Endothelial cell of umbilical vein (primary cell): ENCODE measurements around the gene LSM6. TPM values are rescaled to one million over a fixed set of nuclear protein-coding genes. Genes with fewer than 3 reads are reported as not detected.

Source experiments
- BruUV-seq: library from RNA; stranded (reverse); fragments of 400-500 nt; replicated peaks from 2 replicates; lab custom pipeline; 2021; lab: Mats Ljungman, UMichigan
- CTCF ChIA-PET: fragments of 300-600, 350-600 bp; sonication (Branson Sonifier 250); formaldehyde crosslinking; loops from one replicate; lab custom pipeline; 2021; ENCODE audit warnings: antibody characterized with exemption, inconsistent platforms; lab: Charles Lee
- POLR2A ChIA-PET: fragments of 300-600, 350-600 bp; sonication (Branson Sonifier 250); formaldehyde crosslinking; loops from one replicate; lab custom pipeline; 2021; ENCODE audit warnings: antibody characterized with exemption, inconsistent platforms; lab: Charles Lee
- DNase-seq: peaks from one replicate; pipeline ENCODE4 v3.0.0-alpha.2; 2011; ENCODE audit warnings: low read depth, low spot score
- FAIRE-seq: peaks from 2 replicates; lab custom pipeline; 2011; peaks lifted over from hg19 to GRCh38; lab: Jason Lieb, UNC
- H2AFZ ChIP-seq: 2 replicates; pipeline ENCODE4 v1.6.0; 2012; ENCODE audit warnings: low read depth, low read length, control low read depth, inconsistent platforms
- H3K27ac ChIP-seq: 2 replicates; pipeline ENCODE4 v1.5.1; 2011; ENCODE audit warnings: low read depth, mild to moderate bottlenecking, control low read depth, low read length, moderate library complexity; ENCODE audit not compliant: insufficient read depth
- H3K27me3 ChIP-seq, 2 experiments: 2 replicates each; pipeline versions ENCODE4 v1.6.0 to v1.6.1; 2011; ENCODE audit warnings: low read length in 2 of 2, mixed read lengths in 1 of 2; ENCODE audit not compliant: control insufficient read depth in 2 of 2, insufficient read depth in 2 of 2
- H3K36me3 ChIP-seq, 2 experiments: 2 replicates in 1 of 2; 3 replicates in 1 of 2; pipeline ENCODE4 v1.5.1; 2011; ENCODE audit warnings: low read length in 2 of 2, mild to moderate bottlenecking in 1 of 2, moderate library complexity in 1 of 2; ENCODE audit not compliant: control insufficient read depth in 2 of 2, insufficient read depth in 2 of 2; ENCODE audit errors: extremely low read depth in 1 of 2
- H3K4me1 ChIP-seq: 3 replicates; pipeline ENCODE4 v1.5.1; 2011; ENCODE audit warnings: mild to moderate bottlenecking, low read length; ENCODE audit not compliant: control insufficient read depth, insufficient read depth; ENCODE audit errors: extremely low read depth
- H3K4me2 ChIP-seq: 2 replicates; pipeline ENCODE4 v1.6.1; 2011; ENCODE audit warnings: low read length, control low read depth, mixed read lengths; ENCODE audit not compliant: insufficient read depth
- H3K4me3 ChIP-seq, 3 experiments: fragments of 200-600 bp in 1 of 3; sonication (generic), shearing (Covaris generic) in 1 of 3; replicated peaks in 1 of 3; 2 replicates each; pipeline ENCODE4 v1.5.1; 2011 to 2016; ENCODE audit warnings: control low read depth in 3 of 3, low read length in 3 of 3, mild to moderate bottlenecking in 2 of 3, inconsistent platforms in 1 of 3, low read depth in 1 of 3, moderate library complexity in 1 of 3; ENCODE audit not compliant: insufficient read depth in 1 of 3
- H3K79me2 ChIP-seq: 2 replicates; pipeline ENCODE4 v1.6.0; 2012; ENCODE audit warnings: low read length, inconsistent platforms; ENCODE audit not compliant: control insufficient read depth, insufficient read depth
- H3K9ac ChIP-seq: replicated peaks from 2 replicates; pipeline ENCODE3; 2011; ENCODE audit warnings: low read length, control low read depth; ENCODE audit not compliant: insufficient read depth; ENCODE audit errors: extremely low read depth
- H3K9me1 ChIP-seq: replicated peaks from 3 replicates; pipeline ENCODE4 v1.6.0; 2011; ENCODE audit warnings: mild to moderate bottlenecking, low read length; ENCODE audit not compliant: control insufficient read depth, insufficient read depth; ENCODE audit errors: extremely low read depth
- H3K9me3 ChIP-seq: replicated peaks from 2 replicates; pipeline ENCODE4 v1.5.1; 2012; ENCODE audit warnings: low read length, inconsistent platforms; ENCODE audit not compliant: control insufficient read depth, insufficient read depth
- H4K20me1 ChIP-seq: replicated peaks from 2 replicates; pipeline ENCODE3; 2011; ENCODE audit warnings: mild to moderate bottlenecking, low read length; ENCODE audit not compliant: control insufficient read depth, insufficient read depth; ENCODE audit errors: extremely low read depth
- CTCF ChIP-seq, 2 donors: IDR thresholded peaks; 1 replicate in 1 of 2; 2 replicates in 1 of 2; pipeline ENCODE4 v1.5.1; 2011; ENCODE audit warnings: low read length in 2 of 2, mild to moderate bottlenecking in 2 of 2, moderate library complexity in 2 of 2, control low read depth in 1 of 2, inconsistent platforms in 1 of 2, low read depth in 1 of 2; ENCODE audit not compliant: insufficient read depth in 1 of 2; ENCODE audit errors: extremely low read depth in 1 of 2
- EZH2 ChIP-seq: IDR thresholded peaks from 2 replicates; pipeline ENCODE4 v1.6.1; 2012; ENCODE audit warnings: borderline replicate concordance, low read depth, mild to moderate bottlenecking, moderate library complexity, low read length, inconsistent platforms; ENCODE audit not compliant: severe bottlenecking
- FOS ChIP-seq: IDR thresholded peaks from 2 replicates; pipeline ENCODE4 v1.6.1; 2011; ENCODE audit warnings: mild to moderate bottlenecking, low read length, moderate library complexity, borderline replicate concordance; ENCODE audit not compliant: insufficient read depth
- GATA2 ChIP-seq: IDR thresholded peaks from 2 replicates; pipeline ENCODE4 v1.7.0; 2011; ENCODE audit warnings: low read depth, mild to moderate bottlenecking, moderate library complexity, mixed read lengths, low read length; ENCODE audit not compliant: insufficient read length, insufficient read depth
- JUN ChIP-seq: IDR thresholded peaks from 2 replicates; pipeline ENCODE4 v1.6.1; 2011; ENCODE audit warnings: borderline replicate concordance, low read depth; ENCODE audit not compliant: insufficient read length, insufficient read depth
- MAX ChIP-seq: IDR thresholded peaks from 2 replicates; pipeline ENCODE4 v1.6.1; 2011; ENCODE audit not compliant: insufficient read depth, insufficient read length
- MYC ChIP-seq: IDR thresholded peaks from one replicate; pipeline ENCODE4 v1.6.1; 2011; ENCODE audit warnings: mild to moderate bottlenecking, low read depth, low read length
- POLR2A ChIP-seq: IDR thresholded peaks from 2 replicates; pipeline ENCODE4 v1.6.1; 2012; ENCODE audit warnings: low read depth, mild to moderate bottlenecking, control low read depth, low read length
- POLR2AphosphoS5 ChIP-seq: IDR thresholded peaks from 2 replicates; pipeline ENCODE4 v1.6.1; 2012; ENCODE audit warnings: low read depth, mild to moderate bottlenecking, control low read depth, low read length, moderate library complexity; ENCODE audit not compliant: insufficient read depth
- dilution Hi-C: fragments of 300-500 bp; cut with MboI; formaldehyde crosslinking; loops from one replicate; pipeline ENCODE4 v1.15.0; 2019; ENCODE audit warnings: low sequenced_read_pairs; ENCODE audit not compliant: extremely low pct_ligation_motif_present
- intact Hi-C: fragments of 100-400 bp; cut with micrococcal nuclease; formaldehyde crosslinking; loops from one replicate; pipeline ENCODE4 v1.10.0; 2022
- polyA plus RNA-seq, 4 experiments: library from polyadenylated mRNA; depleted of rRNA in 3 of 4; stranded (reverse) in 3 of 4; unstranded in 1 of 4; fragments of >200 nt; gene quantifications; 2 replicates each; pipeline versions ENCODE4 v1.2.1 to v1.2.3, GENCODE V29; 2011 to 2012; ENCODE audit warnings: missing spikeins in 1 of 4
- total RNA-seq: library from RNA; stranded (reverse); gene quantifications from 2 replicates; pipeline ENCODE4 v1.2.3, GENCODE V29; 2021

The LSM6 gene
- total and polyA plus RNA-seq, 2 donors (not counting 3 experiments of a cell fraction or from before 2014, with no cell fraction given), result 20.3 to 43.1 TPM

- POLR2A ChIA-PET, result no interaction called here
- CTCF ChIA-PET, result no interaction called here
- no TSS peak for BruUV-seq
- TF ChIP-seq GATA2 (no peak), JUN (no peak)
- Histone ChIP-seq H3K4me2 (no peak overlapping the region), H4K20me1 (no peaks in the 10 kb centered on the region), H3K9me3 (no peaks in the 10 kb centered on the region), H2AFZ (no peak overlapping the region), H3K27me3 (peaks cover 2 to 13% of the 10 kb centered on the region in 2 experiments), H3K9ac (no peak overlapping the region), H3K4me1 (no peaks in the 10 kb centered on the region), H3K79me2 (no peaks in the 10 kb centered on the region), H3K36me3 (no peaks in the 10 kb centered on the region), H3K9me1 (no peaks in the 10 kb centered on the region), H3K27ac (no peak overlapping the region), H3K4me3 (no peak overlapping the region)
- intact Hi-C loops (no loop called here), dilution Hi-C loops (no loop called here)
- DNase-seq (no peak), FAIRE-seq (no peak)
Observed at GRCh38 chr4:146212781-146213180, 37.3 kb downstream of the LSM6 start.

GRCh38 chr4:146214238-146214637, 38.7 kb downstream of the LSM6 start, which contains the start of gene REELD1:
Gene REELD1 (plus strand): TSS chr4:146214538. CDS start chr4:146216953, 2,415 bp downstream.
- H3K4me2 ChIP-seq, result no peak within 1 kb of the TSS
- ChIA-PET POLR2A (no interaction called here), CTCF (no interaction called here)
- DNase-seq (no peak), FAIRE-seq (no peak)
- H3K36me3 ChIP-seq, result no peaks in the 10 kb centered on the region
- H3K9me1 ChIP-seq, result no peaks in the 10 kb centered on the region
- H3K27ac ChIP-seq, result no peak within 1 kb of the TSS
- no peak within 1 kb of the TSS for H3K4me3 ChIP-seq
- dilution Hi-C loops (no loop called here), intact Hi-C loops (no loop called here)
- H3K4me1 ChIP-seq, result no peaks in the 10 kb centered on the region
- no peak within 1 kb of the TSS for H3K9ac ChIP-seq
- H3K79me2 ChIP-seq, result no peaks in the 10 kb centered on the region
- H4K20me1 ChIP-seq, result no peaks in the 10 kb centered on the region
- TF ChIP-seq POLR2AphosphoS5 (no peak), JUN (no peak), GATA2 (no peak), FOS (no peak), CTCF (IDR thresholded peaks at IDR 0.05; ENCODE audit: extremely low read depth in 1 of 2, insufficient read depth in 1 of 2, low read depth in 1 of 2, low read length in 2 of 2) (no peak), MYC (no peak), POLR2A (no peak), MAX (no peak), EZH2 (no peak)
- no peak within 1 kb of the TSS for H2AFZ ChIP-seq
- H3K9me3 ChIP-seq, result no peaks in the 10 kb centered on the region
- no TSS peak for BruUV-seq
- H3K27me3 ChIP-seq, result peaks cover 2 to 13% of the 10 kb centered on the region in 2 experiments
